Sigmoid colon (tissue), 4 donors: Measurements from ENCODE around the gene RHEB.

Experiments
- EP300 ChIP-seq, 4 donors: sonication (generic); formaldehyde crosslinking; IDR thresholded peaks; one replicate each; pipeline ENCODE4 v1.6.1; 2017; ENCODE audit warnings: antibody characterized with exemption in 4 of 4
- POLR2A ChIP-seq, 2 donors: fragments of 450-650 bp; IDR thresholded peaks; one replicate each; pipeline ENCODE4 v1.6.1; 2016; ENCODE audit warnings: antibody characterized with exemption in 2 of 2, mild to moderate bottlenecking in 2 of 2, moderate library complexity in 2 of 2
- POLR2AphosphoS5 ChIP-seq, 4 donors: sonication (generic); formaldehyde crosslinking; IDR thresholded peaks; one replicate each; pipeline ENCODE4 v1.6.1; 2017; ENCODE audit warnings: antibody characterized with exemption in 4 of 4
- TF ChIP-seq, protein P1 (sequence below), 4 experiments: fragments of 450-650 bp in 3 of 4; fragments of 200-600 bp in 1 of 4; IDR thresholded peaks; one replicate each; pipeline ENCODE4 v1.5.1; 2016 to 2019; ENCODE audit warnings: antibody characterized with exemption in 4 of 4, mild to moderate bottlenecking in 3 of 4, moderate library complexity in 2 of 4

DNA sequence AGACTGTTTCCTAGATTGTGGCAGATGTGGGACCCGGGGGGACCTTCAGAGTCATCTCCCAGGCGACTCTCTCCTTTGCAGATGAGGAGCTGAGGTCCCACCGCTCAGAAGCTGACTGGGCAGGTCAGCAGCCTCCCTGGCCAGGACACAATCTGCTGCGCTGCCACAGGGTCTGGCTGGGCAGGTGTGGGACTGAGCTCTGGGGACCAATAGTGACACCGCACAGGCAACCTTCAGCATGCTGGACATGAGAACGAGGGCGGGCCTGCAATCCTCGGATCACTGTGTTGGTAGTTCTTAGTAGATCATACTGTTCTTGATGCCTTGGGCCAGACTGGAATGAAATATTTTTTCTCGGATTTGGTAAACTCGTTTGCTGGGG lies 59.2 kb downstream of the RHEB start:
- TF ChIP-seq EP300 (IDR thresholded peaks at IDR 0.05): no peak
- TF ChIP-seq, protein P1, sequence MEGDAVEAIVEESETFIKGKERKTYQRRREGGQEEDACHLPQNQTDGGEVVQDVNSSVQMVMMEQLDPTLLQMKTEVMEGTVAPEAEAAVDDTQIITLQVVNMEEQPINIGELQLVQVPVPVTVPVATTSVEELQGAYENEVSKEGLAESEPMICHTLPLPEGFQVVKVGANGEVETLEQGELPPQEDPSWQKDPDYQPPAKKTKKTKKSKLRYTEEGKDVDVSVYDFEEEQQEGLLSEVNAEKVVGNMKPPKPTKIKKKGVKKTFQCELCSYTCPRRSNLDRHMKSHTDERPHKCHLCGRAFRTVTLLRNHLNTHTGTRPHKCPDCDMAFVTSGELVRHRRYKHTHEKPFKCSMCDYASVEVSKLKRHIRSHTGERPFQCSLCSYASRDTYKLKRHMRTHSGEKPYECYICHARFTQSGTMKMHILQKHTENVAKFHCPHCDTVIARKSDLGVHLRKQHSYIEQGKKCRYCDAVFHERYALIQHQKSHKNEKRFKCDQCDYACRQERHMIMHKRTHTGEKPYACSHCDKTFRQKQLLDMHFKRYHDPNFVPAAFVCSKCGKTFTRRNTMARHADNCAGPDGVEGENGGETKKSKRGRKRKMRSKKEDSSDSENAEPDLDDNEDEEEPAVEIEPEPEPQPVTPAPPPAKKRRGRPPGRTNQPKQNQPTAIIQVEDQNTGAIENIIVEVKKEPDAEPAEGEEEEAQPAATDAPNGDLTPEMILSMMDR (IDR thresholded peaks at IDR 0.05): no peak
- TF ChIP-seq POLR2A (IDR thresholded peaks at IDR 0.05): no peak
- TF ChIP-seq POLR2AphosphoS5 (IDR thresholded peaks at IDR 0.05): no peak
